HG02943 (cell line): Measurements from ENCODE around the gene TEX14.
"Not testable (repeated sequence)": the region's sequence is repeated elsewhere in the genome, so short reads cannot be mapped to it uniquely, and the experiment has no call there.

Experiments used
- ATAC-seq: cut with Tn5 transposase; IDR thresholded peaks from one replicate; pipeline ENCODE4 v1.9.1; 2021; ENCODE audit warnings: mild to moderate bottlenecking, low read depth, moderate library complexity; ENCODE audit not compliant: unreplicated experiment

Gene TEX14

GRCh38 chr17:58659714-58660084 is 32.1 kb downstream of the TEX14 start:
- not testable (repeated sequence) for ATAC-seq

- peak; percentile 54 for ATAC-seq
These were observed 32.8 kb downstream of the TEX14 start for GRCh38 chr17:58658804-58659713.

- not testable (repeated sequence) for ATAC-seq
These were observed 33.7 kb downstream of the TEX14 start for GRCh38 chr17:58657962-58658803.

- no peak for ATAC-seq
These were observed 43.6 kb downstream of the TEX14 start for GRCh38 chr17:58648236-58648635.

GRCh38 chr17:58643147-58643546 is 48.7 kb downstream of the TEX14 start:
- ATAC-seq: no peak

- no peak for ATAC-seq
These were observed 49.9 kb downstream of the TEX14 start for GRCh38 chr17:58641887-58642311.

GRCh38 chr17:58640202-58640601 is 51.6 kb downstream of the TEX14 start:
- ATAC-seq: no peak

- ATAC-seq: no peak
These were observed 52.2 kb downstream of the TEX14 start for GRCh38 chr17:58639681-58640080.

GRCh38 chr17:58637011-58637570 is 54.8 kb downstream of the TEX14 start:
- ATAC-seq: no peak

GRCh38 chr17:58632324-58633314 is 59.2 kb downstream of the TEX14 start:
- ATAC-seq: no peak

- peak; percentile 84 for ATAC-seq
These were observed 60.1 kb downstream of the TEX14 start for GRCh38 chr17:58631523-58632323.

GRCh38 chr17:58630883-58631522 is 60.8 kb downstream of the TEX14 start:
- no peak for ATAC-seq

GRCh38 chr17:58626905-58627304 is 64.9 kb downstream of the TEX14 start:
- ATAC-seq: no peak

- ATAC-seq: no peak
These were observed 67.1 kb downstream of the TEX14 start for GRCh38 chr17:58624751-58625150.

- ATAC-seq: no peak
These were observed 70.7 kb downstream of the TEX14 start for GRCh38 chr17:58621174-58621573.

GRCh38 chr17:58618336-58618735 is 73.5 kb downstream of the TEX14 start:
- ATAC-seq: no peak

- no peak for ATAC-seq
These were observed 74.3 kb downstream of the TEX14 start for GRCh38 chr17:58617563-58617962.

GRCh38 chr17:58615768-58616659 is 75.8 kb downstream of the TEX14 start:
- ATAC-seq: peak; percentile 44
